Measurements from ENCODE around the gene PCTP.

PCTP gene

DNA sequence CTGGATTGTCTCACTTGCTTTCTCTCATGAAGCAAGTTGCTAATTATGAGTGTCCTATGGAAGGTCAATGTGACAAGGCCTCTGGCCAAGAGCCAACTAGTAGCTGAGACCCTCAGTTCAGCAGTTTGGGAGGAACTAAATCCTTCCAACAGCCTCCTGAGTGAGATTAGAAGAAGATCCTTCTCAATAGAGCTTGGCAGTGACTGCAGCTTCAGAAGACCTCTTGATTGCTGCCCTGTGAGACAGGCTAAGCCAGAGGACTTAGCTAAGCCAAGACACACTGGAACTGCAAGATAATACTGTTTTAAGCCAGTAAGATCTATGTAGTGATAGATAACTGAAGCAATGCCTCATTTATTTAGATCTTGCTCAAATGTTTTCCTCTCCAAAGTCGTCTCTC is 34.3 kb downstream of the PCTP start:
- no peak for DNase-seq (ENCODE audit: extremely low read depth in 1 of 2, low read depth in 1 of 2)

DNA sequence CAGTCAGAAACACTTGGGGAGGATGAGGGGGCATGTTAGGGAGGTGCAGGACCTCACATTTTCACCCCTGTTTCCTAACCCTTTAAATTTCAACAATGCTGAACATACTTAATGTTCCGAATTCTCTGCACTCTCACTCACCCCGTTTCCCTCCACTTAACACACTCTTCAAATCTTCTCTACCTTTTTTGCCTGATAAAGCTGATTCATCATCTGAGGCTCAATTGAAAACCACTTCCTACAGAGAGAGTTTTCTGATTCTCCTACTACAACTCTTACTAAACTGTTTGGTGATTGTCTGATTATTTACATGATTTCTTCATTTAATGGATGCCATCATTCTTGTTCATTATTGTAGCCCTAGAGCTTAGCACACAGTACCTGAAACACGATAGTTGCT is 42.4 kb downstream of the PCTP start:
- DNase-seq (ENCODE audit: extremely low read depth in 1 of 2, low read depth in 1 of 2) = no peak

DNA sequence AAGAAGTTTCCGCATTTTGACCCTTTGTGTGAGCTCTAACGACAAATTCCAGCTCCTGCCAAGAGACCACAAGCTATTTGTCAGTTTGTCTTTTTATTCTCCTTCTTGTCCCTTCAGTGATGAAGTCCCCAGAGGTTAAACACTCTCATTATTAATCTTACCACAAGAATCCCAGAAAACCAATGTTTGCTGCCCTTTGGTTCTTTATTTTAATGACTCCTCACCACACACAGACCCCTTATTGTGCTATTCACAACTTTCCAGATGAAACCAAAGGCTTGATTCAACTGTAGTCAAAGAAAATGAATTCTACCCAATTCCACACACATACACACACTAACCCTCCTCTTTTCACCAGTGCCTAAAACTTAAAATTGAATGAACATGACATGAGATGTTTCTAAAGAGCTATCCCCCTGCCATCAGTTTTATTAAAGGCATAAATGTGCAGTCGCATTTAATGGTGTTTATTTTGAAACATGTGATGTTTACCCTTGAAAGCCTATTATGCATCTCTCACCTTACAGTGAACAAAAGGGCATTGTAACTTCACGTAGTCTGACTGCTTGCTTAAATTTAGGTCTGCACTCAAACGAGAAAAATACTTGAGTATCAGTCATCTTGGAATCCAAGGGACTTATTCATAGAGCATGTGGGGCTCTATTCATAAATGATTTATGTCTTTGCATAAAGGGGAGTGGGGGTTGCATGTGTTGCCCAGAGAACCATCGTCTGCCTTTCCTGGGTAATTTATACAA is 44.1 kb downstream of the PCTP start:
- DNase-seq (ENCODE audit: extremely low read depth in 1 of 2, low read depth in 1 of 2) = no peak

DNA sequence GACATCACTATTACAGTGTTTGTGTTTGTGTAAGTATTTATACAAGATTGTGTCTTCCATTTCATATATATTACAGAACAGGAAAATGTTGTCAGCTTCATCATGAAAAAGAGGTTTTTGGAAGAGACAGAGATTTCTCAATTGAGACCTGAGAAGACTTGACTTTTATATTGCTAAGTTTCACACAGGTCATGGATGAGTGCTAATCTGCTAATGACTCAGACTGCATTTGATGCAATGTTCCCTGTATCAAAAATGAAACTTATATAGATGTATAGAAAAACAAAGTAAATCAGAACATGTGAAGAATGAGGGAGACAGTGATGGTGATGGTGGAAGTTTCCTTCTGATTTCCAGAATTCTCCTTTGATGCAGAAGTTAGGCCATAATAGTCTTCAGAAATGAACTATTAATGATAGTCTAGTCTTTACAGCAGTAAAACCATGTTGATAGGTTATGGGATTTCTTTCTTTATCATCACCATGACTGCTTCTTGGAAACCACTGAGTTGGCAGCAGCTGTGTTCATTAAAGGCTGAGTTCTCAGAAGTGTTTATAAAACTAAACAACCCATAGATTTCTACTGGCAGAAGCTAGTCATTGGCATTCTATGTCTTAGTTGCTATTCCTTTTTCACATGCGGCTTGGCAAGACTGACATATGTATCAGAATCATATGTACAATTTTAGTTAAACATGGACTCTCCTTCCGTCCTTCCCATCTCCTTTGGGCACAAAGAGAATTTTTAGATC is 56.1 kb downstream of the PCTP start:
- DNase-seq (ENCODE audit: extremely low read depth in 1 of 2, low read depth in 1 of 2) = peak in 1 of 2 donors; percentile 1

DNA sequence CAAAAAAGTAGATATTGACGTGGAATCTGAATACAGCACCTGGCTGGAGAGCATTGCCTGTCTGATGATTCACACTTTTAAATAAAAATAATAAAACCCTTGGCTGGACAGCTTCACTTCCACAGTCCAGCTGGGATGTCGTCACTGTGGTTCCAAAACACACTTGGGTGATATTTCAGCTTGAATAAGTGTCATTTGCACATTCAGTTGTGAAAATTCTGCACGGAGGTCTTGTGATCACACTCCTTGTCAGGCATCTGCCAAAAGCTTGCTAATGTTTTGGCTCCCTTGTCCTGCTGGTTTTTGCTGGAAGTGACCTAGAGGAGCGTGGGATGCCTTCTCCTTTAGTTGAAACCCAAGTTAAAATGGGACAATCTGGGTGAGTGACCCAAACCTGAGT is 60.7 kb downstream of the PCTP start:
- no peak for DNase-seq (ENCODE audit: extremely low read depth in 1 of 2, low read depth in 1 of 2)

DNA sequence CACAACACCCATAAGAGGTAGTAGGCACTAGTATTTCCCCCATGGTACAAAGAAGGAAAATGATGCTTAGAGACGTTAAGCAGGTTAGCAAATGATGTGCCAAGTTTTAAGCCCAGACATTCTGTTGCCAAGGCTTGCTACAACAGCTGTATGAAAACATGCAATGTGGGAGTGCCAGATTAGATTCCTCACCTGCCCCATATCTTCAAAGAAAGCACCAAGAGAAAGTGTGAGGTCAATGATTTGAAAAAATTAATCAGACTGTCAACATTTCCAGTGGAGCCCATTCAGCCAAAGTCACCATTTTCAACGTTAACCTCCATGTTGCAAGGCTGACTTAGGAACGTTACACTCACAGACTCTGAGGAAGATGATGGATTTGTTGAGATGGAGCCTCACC is 61.5 kb downstream of the PCTP start:
- no peak for DNase-seq (ENCODE audit: extremely low read depth in 1 of 2, low read depth in 1 of 2)

DNA sequence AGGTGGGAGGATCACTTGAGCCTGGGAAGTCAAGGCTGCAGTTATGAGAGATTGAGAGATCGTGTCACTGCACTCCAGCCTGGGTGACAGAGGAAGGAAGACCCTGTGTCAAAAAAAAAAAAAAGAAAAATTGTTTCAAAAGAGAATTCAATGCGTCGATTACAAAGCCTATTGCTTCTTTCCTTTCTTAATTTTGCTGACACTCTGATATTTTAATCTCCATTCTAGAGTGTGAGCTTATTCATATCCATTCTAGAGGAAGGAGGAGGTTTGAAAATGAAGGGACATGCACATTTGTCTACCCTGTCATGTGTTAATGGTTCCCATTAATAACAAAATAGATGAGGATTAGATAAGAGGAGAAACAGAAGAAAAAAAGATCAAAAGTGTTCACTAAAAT is 63.1 kb downstream of the PCTP start:
- DNase-seq (ENCODE audit: extremely low read depth in 1 of 2, low read depth in 1 of 2) = no peak

DNA sequence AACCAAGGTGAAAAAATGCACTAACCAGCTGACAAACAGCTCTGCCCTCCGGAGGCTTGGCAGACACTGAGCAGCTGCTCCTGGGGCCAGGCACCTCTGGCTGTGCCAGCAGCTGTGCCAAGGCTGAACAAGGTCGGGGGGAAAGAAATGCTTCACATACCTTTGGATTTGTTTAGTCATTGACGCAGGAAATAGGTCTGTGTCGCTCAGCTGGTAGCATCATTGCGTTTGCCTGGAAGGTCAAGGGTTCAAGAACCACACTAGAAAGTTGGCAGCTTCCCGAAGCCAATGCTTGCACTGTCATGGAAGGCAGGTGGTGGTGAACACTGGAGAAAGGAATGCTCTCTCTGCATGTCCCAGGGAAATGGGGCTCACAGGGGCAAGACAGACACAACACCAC is 63.5 kb downstream of the PCTP start:
- DNase-seq (ENCODE audit: extremely low read depth in 1 of 2, low read depth in 1 of 2) = no peak

DNA sequence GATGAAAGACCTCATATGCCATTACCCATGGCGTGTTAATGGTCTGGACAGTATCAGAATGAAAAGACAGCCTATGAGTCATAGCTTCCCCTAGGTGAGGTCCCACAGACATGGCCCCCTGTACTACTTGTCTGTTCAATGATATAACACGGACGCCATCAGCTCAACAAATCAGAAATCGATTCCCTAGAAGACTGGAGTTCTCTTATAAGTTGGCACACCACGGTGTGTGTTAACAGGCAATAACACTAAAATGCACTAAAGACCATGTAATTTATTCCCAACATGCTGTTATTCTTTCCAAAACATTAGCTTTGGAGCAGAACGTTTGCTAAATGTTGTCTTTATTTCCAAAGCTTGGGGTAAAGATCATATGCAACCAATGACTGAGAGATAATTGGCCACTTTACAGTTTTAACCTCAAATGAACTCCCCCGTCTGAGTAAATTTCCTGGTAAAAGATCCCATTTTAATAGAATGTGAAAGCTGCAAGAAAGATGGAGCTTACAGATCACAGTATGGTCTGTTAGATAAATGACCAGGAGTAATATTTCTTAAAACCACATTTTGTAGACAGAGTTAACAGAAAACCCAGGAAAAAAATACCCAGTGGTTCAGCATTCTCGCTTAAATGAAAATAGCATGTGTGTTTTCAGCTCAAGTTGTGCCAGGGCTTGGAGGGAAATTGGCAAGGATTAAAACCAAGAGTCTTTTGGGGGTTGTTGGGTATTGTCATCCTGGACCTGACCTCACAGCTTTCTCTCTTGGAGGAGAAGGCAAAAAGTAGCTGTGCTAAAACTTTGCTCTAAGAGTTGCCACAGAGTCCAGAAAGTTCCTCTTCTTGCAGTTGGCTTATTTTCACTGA is 65.9 kb downstream of the PCTP start:
- no peak for DNase-seq (ENCODE audit: extremely low read depth in 1 of 2, low read depth in 1 of 2)

DNA sequence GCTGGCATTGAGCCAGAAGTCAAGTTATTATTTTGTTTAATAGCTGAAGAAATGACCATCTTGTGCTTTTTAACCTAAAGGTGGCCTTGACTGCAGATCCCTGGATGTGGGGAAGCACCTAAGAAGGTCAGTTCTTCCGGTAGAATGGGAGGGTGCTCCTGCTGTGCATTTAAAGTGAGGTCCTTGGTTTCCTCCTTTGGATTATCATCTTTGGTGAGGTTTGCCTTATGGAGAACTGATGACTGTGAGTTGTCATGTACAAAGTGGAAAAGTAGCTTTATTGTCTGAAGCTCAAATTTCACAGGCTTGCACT is 66.5 kb downstream of the PCTP start:
- no peak for DNase-seq (ENCODE audit: extremely low read depth in 1 of 2, low read depth in 1 of 2)

DNA sequence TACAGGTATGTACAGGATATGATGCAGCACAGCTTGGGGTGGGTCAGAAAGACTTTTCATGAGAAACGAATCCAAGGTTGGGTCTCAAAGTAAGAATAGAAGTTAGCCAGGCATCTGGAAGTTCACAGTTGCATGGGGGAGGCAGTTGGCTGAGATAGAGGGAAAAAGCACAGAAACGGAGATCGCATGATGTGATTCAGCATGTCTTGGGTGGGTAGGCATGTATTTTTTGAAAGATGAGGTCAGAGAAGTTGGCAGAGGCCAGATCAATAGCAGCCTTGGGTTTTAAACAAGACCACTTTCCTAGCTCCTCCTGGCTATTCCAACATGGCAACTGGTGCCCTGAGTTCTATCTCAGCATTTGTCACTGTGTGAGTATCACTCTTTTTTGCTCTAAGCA is 67.2 kb downstream of the PCTP start:
- DNase-seq (ENCODE audit: extremely low read depth in 1 of 2, low read depth in 1 of 2) = no peak

DNA sequence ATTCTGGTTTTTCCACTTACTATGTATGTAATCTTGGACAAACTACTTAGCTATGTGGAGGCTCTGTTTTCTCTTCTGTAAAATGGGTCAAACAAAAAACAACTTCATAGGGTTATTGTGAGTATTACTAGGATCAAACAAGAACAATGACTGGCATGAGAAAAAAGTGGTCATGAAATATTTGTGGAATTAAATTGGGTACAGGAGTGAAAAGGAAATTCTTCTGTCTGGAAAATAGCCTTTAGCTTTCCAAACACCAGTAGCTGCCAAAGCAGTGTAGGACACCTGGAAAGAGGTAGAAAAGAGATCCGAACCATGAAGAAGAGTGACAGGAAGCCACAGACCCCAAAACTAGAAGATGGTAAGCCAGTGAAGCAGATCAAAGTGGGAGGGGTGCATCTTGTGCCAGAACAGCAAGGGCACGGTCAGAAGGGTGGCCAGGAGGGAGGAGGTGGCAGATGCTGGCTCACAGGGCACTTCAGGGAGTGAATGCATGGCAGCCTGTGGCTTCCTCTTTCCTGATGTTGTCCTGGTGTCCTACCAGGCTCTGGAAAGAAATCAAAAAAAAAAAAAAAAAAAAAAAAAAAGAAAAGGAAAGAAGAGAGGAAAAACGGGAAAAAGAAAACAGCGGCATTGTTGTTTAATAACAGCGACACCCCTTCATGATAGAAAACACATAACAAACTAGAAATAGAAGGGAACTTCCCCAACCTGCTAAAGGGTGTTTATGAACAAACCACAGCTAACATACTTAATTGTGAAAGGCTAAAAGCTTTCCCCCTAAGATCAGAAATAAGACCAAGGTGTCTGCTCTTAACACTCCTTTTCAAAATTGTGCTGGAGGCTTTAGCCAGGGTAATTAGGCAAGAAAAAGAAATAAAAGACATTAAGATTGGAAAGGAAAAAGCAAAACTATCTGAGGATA is 67.9 kb downstream of the PCTP start:
- no peak for DNase-seq (ENCODE audit: extremely low read depth in 1 of 2, low read depth in 1 of 2)

DNA sequence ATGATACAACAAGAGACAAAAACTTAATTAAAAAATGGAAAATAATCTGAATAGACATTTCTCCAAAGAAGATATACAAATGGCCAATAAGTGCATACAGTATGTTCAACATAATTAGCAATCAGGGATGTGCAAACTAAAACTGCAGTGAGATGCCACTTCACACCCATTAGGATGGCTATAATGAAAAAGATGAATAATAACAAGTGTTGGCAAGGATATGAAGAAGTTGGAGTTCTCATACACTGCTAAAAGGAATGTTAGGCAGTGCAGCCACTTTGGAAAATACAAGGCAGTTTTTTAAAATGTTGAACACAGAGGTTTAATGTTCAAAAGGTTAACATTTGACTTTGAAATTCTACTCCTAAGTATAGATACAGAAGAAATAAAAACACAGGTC is 69.8 kb downstream of the PCTP start:
- no peak for DNase-seq (ENCODE audit: extremely low read depth in 1 of 2, low read depth in 1 of 2)

DNA sequence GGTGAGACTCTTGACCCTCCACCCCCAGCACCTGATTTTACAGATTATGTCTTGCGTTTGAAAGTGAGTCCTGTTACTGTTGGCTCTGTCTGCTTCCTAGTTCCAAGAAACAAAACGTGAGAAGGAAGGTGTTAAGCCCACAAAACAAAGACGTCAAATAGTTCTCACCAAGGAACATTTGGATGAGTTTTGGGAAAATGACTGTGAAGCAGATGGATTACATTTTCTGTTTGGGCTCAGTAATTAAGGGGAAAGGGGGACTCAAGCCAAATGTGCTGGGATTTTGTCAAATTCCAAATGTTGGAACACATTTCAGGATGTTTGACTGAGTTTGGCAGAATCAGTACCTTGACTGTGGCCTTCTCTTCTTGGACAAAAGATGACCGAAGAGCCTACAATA is 71.2 kb downstream of the PCTP start:
- no peak for DNase-seq (ENCODE audit: extremely low read depth in 1 of 2, low read depth in 1 of 2)

DNA sequence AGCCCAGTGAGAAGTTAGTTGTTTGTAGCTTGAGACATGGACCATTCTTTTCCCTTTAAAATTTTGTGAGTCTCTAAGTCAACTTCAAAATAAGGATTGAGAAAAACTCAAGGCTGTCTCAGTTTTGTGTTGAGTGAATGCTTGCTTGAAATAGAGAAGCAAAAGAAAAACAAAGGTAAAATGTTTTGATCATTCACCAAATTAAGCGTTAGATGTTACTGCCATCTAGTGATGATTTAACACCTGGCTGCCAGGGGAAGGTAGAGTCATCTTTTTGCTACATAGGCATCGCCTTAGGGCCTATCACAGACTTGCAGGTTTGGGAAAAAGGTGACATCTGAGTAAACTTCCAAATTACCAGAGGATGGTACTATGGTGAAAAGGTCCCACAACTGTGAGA is 74.4 kb downstream of the PCTP start:
- DNase-seq (ENCODE audit: extremely low read depth in 1 of 2, low read depth in 1 of 2) = no peak

Data from stimulated activated CD8-positive, alpha-beta memory T cell treated with anti-CD3 and anti-CD28 coated beads, Interleukin-7, amount 100 ng/mL, for 48 hours (primary cell).